CD4-positive, CD25-positive, alpha-beta regulatory T cell (primary cell): Measurements from ENCODE around the gene SPANXN1. TPM values are rescaled to one million over a fixed set of nuclear protein-coding genes. Genes with fewer than 3 reads are reported as not detected.
A peak's percentile ranks its signal among the peaks of the same experiment; 100 is the strongest.
"Not testable (repeated sequence)": the region's sequence is repeated elsewhere in the genome, so short reads cannot be mapped to it uniquely, and the experiment has no call there.

Experiments
- ATAC-seq, 2 donors: fragments of 150-1000 bp; cut with Tn5 transposase; one replicate each; pipeline ENCODE4 v1.10.0; 2021; ENCODE audit warnings: low read depth in 2 of 2, moderate number of reproducible peaks in 2 of 2, moderate library complexity in 1 of 2
- DNase-seq, 3 donors: peaks; one replicate each; pipeline versions ENCODE4 v3.0.0 to v3.0.0-alpha.2; 2012 to 2022; ENCODE audit warnings: mixed read lengths in 1 of 3
- H3K27ac ChIP-seq: one replicate; pipeline ENCODE4 v1.7.0; 2013; ENCODE audit warnings: mild to moderate bottlenecking, low read length; ENCODE audit not compliant: insufficient read depth, poor library complexity, severe bottlenecking
- H3K27me3 ChIP-seq: one replicate; pipeline ENCODE4 v1.7.0; 2013; ENCODE audit warnings: low read length; ENCODE audit not compliant: control insufficient read depth, insufficient read depth
- H3K36me3 ChIP-seq: one replicate; pipeline ENCODE4 v1.7.0; 2013; ENCODE audit warnings: mild to moderate bottlenecking, low read length, moderate library complexity; ENCODE audit not compliant: control insufficient read depth, insufficient read depth
- H3K4me1 ChIP-seq: 2 replicates; pipeline ENCODE4 v1.7.0; 2013; ENCODE audit warnings: mild to moderate bottlenecking, low read length; ENCODE audit not compliant: insufficient read depth, control insufficient read depth, poor library complexity, severe bottlenecking
- H3K4me3 ChIP-seq: one replicate; pipeline ENCODE4 v1.7.0; 2013; ENCODE audit warnings: low read depth, mild to moderate bottlenecking, low read length, moderate library complexity
- H3K9me3 ChIP-seq, 2 experiments: 1 replicate in 1 of 2; 2 replicates in 1 of 2; pipeline ENCODE4 v1.7.0; 2013; ENCODE audit warnings: low read length in 2 of 2, mild to moderate bottlenecking in 1 of 2, moderate library complexity in 1 of 2; ENCODE audit not compliant: control insufficient read depth in 2 of 2
- H3K27ac Mint-ChIP-seq, 3 donors: one replicate each; pipeline ENCODE4 v1.8.0; 2020 to 2022; ENCODE audit warnings: mild to moderate bottlenecking in 3 of 3, mixed read lengths in 3 of 3, moderate library complexity in 2 of 3
- H3K27me3 Mint-ChIP-seq: one replicate; pipeline ENCODE4 v1.8.0; 2022; ENCODE audit warnings: mild to moderate bottlenecking, mixed read lengths
- H3K36me3 Mint-ChIP-seq: one replicate; pipeline ENCODE4 v1.8.0; 2020; ENCODE audit warnings: mixed read lengths
- H3K4me1 Mint-ChIP-seq, 4 donors: one replicate each; pipeline ENCODE4 v1.8.0; 2020 to 2022; ENCODE audit warnings: mixed read lengths in 4 of 4, mild to moderate bottlenecking in 1 of 4
- H3K4me3 Mint-ChIP-seq, 4 donors: one replicate each; pipeline ENCODE4 v1.8.0; 2020 to 2022; ENCODE audit warnings: mild to moderate bottlenecking in 4 of 4, mixed read lengths in 4 of 4, moderate library complexity in 3 of 4
- H3K9me3 Mint-ChIP-seq, 7 donors: one replicate each; pipeline ENCODE4 v1.8.0; 2020 to 2022; ENCODE audit warnings: mixed read lengths in 7 of 7, mild to moderate bottlenecking in 3 of 7, moderate library complexity in 2 of 7
- polyA plus RNA-seq, 4 donors: library from polyadenylated mRNA; unstranded; fragments of 300-500 nt; fragmentation: Illumina TruSeq; gene quantifications; one replicate each; pipeline ENCODE4 v1.2.3, GENCODE V29; 2021
- total RNA-seq: library from RNA; stranded (reverse); gene quantifications from one replicate; pipeline ENCODE4 v1.2.3, GENCODE V29; 2022

The SPANXN1 gene
- total RNA-seq (not detected), polyA plus RNA-seq (not detected)

GRCh38 chrX:145247203-145247602 is at the start of gene SPANXN1:
Gene SPANXN1 (plus strand): TSS chrX:145247503. CDS start chrX:145247587, 84 bp downstream.
- H3K9me3 ChIP-seq, H3K4me1 Mint-ChIP-seq, H3K27ac ChIP-seq, H3K36me3 Mint-ChIP-seq, H3K9me3 Mint-ChIP-seq, H3K36me3 ChIP-seq, ATAC-seq, H3K4me3 ChIP-seq, H3K27me3 Mint-ChIP-seq, DNase-seq, H3K27ac Mint-ChIP-seq, H3K27me3 ChIP-seq, H3K4me1 ChIP-seq: not testable (repeated sequence)
- H3K4me3 Mint-ChIP-seq = peak within 1 kb of the TSS in 1 of 4 donors; percentile 21

- H3K4me3 ChIP-seq = no peak overlapping the region
Measured at GRCh38 chrX:145199078-145199477, 48.2 kb upstream of the SPANXN1 start.

GRCh38 chrX:145213504-145213903 is 33.8 kb upstream of the SPANXN1 start:
- H3K9me3 Mint-ChIP-seq = peaks cover 0 to 4% (median 0%) of the 10 kb centered on the region in 7 donors

More at GRCh38 chrX:145199078-145199477, 48.2 kb upstream of the SPANXN1 start:
- Mint-ChIP-seq H3K4me1 (no peaks in the 10 kb centered on the region), H3K9me3 (peaks cover 0 to 5% (median 2%) of the 10 kb centered on the region in 7 donors), H3K4me3 (no peak overlapping the region), H3K36me3 (no peaks in the 10 kb centered on the region), H3K27ac (no peak overlapping the region), H3K27me3 (no peaks in the 10 kb centered on the region)
- Histone ChIP-seq H3K36me3 (no peaks in the 10 kb centered on the region), H3K27me3 (no peaks in the 10 kb centered on the region), H3K9me3 (no peaks in the 10 kb centered on the region), H3K27ac (no peak overlapping the region), H3K4me1 (no peaks in the 10 kb centered on the region)
- DNase-seq (no peak), ATAC-seq (no peak)

GRCh38 chrX:145292218-145292617 is 44.9 kb downstream of the SPANXN1 start:
- H3K27ac ChIP-seq = no peak overlapping the region
- H3K27me3 Mint-ChIP-seq = no peaks in the 10 kb centered on the region
- peaks cover 0 to 4% (median 0%) of the 10 kb centered on the region in 4 donors for H3K4me1 Mint-ChIP-seq
- no peak for ATAC-seq
- no peak for DNase-seq
- H3K9me3 ChIP-seq = no peaks in the 10 kb centered on the region
- H3K9me3 Mint-ChIP-seq = peaks cover 0 to 3% (median 0%) of the 10 kb centered on the region in 7 donors
- H3K4me3 ChIP-seq = no peak overlapping the region
- H3K4me1 ChIP-seq = no peaks in the 10 kb centered on the region
- no peak overlapping the region for H3K4me3 Mint-ChIP-seq
- no peak overlapping the region for H3K27ac Mint-ChIP-seq
- no peaks in the 10 kb centered on the region for H3K36me3 ChIP-seq
- no peaks in the 10 kb centered on the region for H3K27me3 ChIP-seq
- H3K36me3 Mint-ChIP-seq = no peaks in the 10 kb centered on the region

More at GRCh38 chrX:145213504-145213903, 33.8 kb upstream of the SPANXN1 start:
- Mint-ChIP-seq H3K36me3 (no peaks in the 10 kb centered on the region), H3K4me1 (no peaks in the 10 kb centered on the region), H3K27me3 (no peaks in the 10 kb centered on the region), H3K4me3 (no peak overlapping the region), H3K27ac (no peak overlapping the region)
- Histone ChIP-seq H3K4me1 (no peaks in the 10 kb centered on the region), H3K36me3 (no peaks in the 10 kb centered on the region), H3K27me3 (no peaks in the 10 kb centered on the region), H3K4me3 (no peak overlapping the region), H3K27ac (no peak overlapping the region), H3K9me3 (no peaks in the 10 kb centered on the region)
- DNase-seq (peak in 1 of 3 donors; percentile 11), ATAC-seq (no peak)
